Peyer's patch (tissue), 4 donors: Measurements from ENCODE around the gene COL4A1. TPM values are rescaled to one million over a fixed set of nuclear protein-coding genes. Genes with fewer than 3 reads are reported as not detected.

Experiments used
- DNase-seq, 3 donors: peaks; one replicate each; pipeline ENCODE4 v3.0.0-alpha.2; 2017 to 2019
- H3K27ac ChIP-seq, 4 donors: fragments of 200-600 bp; sonication (generic); one replicate each; pipeline ENCODE4 v1.5.1; 2016 to 2019
- H3K27me3 ChIP-seq, 2 donors: fragments of 200-600 bp; sonication (generic); one replicate each; pipeline ENCODE4 v1.5.1; 2019
- H3K36me3 ChIP-seq, 3 donors: fragments of 200-600 bp; sonication (generic); one replicate each; pipeline ENCODE4 v1.5.1; 2016 to 2019
- H3K4me1 ChIP-seq, 4 donors: fragments of 200-600 bp; sonication (generic); one replicate each; pipeline ENCODE4 v1.5.1; 2016 to 2019
- H3K4me3 ChIP-seq, 4 donors: fragments of 200-600 bp; sonication (generic); 1 replicate in 3 of 4; 2 replicates in 1 of 4; pipeline ENCODE4 v1.5.1; 2016 to 2019; ENCODE audit warnings: mild to moderate bottlenecking in 1 of 4
- H3K9me3 ChIP-seq, 4 donors: fragments of 200-600 bp; sonication (generic); one replicate each; pipeline ENCODE4 v1.5.1; 2016 to 2019; ENCODE audit warnings: mild to moderate bottlenecking in 1 of 4
- POLR2A ChIP-seq, 2 donors: fragments of 450-650 bp; IDR thresholded peaks; one replicate each; pipeline ENCODE4 v1.5.1; 2017; ENCODE audit warnings: antibody characterized with exemption in 2 of 2, mild to moderate bottlenecking in 2 of 2, moderate library complexity in 2 of 2
- total RNA-seq, 4 donors: library from RNA; depleted of rRNA; stranded (reverse); fragments of >200 nt; gene quantifications; one replicate each; pipeline ENCODE4 v1.1.0, GENCODE V29; 2016
- TF ChIP-seq, protein P1 (sequence below), 6 experiments: fragments of 450-650 bp in 4 of 6; fragments of 200-600 bp in 2 of 6; sonication (generic) in 1 of 6; IDR thresholded peaks; one replicate each; pipeline ENCODE4 v1.5.1; 2017 to 2019; ENCODE audit warnings: antibody characterized with exemption in 6 of 6, mild to moderate bottlenecking in 3 of 6, moderate library complexity in 1 of 6

COL4A1 gene
- total RNA-seq, 4 donors from 2014 or later = 28.0 to 69.3 (median 36.3) TPM

DNA sequence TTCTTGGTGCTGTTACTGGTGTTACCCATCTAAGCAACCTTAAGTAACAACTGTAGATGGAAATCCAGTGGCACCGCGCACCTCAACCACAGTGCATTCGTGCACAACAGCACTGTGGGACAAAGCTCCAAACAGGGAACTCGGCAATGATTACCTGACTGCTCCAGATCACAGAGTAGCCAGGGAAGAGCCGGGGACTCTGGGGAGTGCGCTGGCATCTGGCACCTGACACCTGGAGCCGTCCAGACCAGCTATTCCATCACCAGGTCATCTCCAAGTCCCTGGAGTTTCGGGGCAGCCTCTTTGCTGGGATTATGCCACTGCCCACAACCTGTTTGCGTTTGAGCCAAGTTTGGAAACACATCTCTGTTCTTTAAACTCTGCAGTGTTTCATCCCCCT, 62.0 kb downstream of the COL4A1 start:
- no peak for DNase-seq
- TF ChIP-seq, protein P1, sequence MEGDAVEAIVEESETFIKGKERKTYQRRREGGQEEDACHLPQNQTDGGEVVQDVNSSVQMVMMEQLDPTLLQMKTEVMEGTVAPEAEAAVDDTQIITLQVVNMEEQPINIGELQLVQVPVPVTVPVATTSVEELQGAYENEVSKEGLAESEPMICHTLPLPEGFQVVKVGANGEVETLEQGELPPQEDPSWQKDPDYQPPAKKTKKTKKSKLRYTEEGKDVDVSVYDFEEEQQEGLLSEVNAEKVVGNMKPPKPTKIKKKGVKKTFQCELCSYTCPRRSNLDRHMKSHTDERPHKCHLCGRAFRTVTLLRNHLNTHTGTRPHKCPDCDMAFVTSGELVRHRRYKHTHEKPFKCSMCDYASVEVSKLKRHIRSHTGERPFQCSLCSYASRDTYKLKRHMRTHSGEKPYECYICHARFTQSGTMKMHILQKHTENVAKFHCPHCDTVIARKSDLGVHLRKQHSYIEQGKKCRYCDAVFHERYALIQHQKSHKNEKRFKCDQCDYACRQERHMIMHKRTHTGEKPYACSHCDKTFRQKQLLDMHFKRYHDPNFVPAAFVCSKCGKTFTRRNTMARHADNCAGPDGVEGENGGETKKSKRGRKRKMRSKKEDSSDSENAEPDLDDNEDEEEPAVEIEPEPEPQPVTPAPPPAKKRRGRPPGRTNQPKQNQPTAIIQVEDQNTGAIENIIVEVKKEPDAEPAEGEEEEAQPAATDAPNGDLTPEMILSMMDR (IDR thresholded peaks at IDR 0.05) = no peak
- TF ChIP-seq POLR2A (IDR thresholded peaks at IDR 0.05) = no peak
- Histone ChIP-seq H3K27ac (peak overlapping the region in 1 of 4 donors; percentile 87), H3K27me3 (no peaks in the 10 kb centered on the region), H3K4me1 (peaks cover 0 to 23% (median 0%) of the 10 kb centered on the region in 4 donors), H3K4me3 (no peak overlapping the region), H3K9me3 (no peaks in the 10 kb centered on the region), H3K36me3 (no peaks in the 10 kb centered on the region)

DNA sequence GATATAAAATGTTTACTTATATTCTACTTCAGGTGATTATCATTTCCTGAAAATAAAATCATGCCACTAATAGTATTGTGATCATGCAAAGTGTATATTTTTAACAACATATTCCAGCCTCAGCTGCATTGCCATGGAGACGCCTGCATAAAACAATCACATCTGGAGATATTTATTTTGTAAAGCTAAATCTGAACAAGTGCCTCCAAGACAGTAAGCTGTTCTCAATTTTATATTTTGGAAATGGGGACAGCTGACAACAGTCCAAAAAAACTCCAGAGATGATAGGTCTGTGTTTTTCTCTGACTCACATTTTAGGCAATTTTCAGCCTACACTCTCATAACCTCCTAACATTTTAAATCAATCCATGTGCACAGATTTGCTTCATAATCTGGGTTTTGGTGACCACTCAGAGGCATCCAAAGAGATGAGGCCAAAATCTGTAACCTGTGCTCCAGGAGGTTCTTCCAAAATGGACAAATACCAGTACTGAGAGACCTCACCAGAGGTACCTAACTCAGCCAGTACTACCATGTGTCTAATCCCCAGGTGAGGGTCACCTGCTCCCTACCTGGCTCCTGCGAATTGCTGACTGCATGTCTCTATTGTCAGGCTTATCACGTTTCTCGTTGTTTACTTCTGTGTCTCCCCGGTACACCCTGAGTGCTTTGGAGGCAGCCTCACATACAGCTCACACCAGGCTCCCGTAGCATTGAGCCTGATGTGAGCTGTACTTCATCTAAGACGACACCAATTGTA, 62.7 kb downstream of the COL4A1 start:
- no peak for DNase-seq
- Histone ChIP-seq H3K36me3 (no peaks in the 10 kb centered on the region), H3K4me3 (no peak overlapping the region), H3K9me3 (no peaks in the 10 kb centered on the region), H3K27me3 (no peaks in the 10 kb centered on the region), H3K4me1 (peaks cover 0 to 23% (median 0%) of the 10 kb centered on the region in 4 donors), H3K27ac (peak overlapping the region in 2 of 4 donors; percentile 37 to 87)
- no peak for TF ChIP-seq POLR2A (IDR thresholded peaks at IDR 0.05)

DNA sequence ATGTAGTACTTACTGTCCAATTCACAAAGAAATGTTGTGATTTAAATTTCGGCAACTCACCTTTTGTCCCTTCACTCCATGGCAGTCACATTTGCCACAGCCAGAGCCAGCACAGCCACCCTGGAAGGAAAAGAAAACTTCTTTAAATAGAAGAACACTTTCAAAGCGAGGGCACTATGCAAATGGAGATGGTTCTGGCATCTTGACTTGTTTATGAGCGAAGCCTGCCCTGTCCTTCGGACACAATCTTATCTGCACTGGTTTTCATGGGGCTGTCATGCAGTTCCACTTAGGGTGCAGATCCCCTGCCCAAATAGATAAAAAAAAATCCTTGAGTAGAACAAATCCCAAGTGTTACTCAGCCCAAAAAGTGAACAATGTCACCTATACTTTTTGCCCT, 64.3 kb downstream of the COL4A1 start:
- no peaks in the 10 kb centered on the region for H3K27me3 ChIP-seq
- H3K27ac ChIP-seq = peak overlapping the region in 1 of 4 donors; percentile 42
- no peak for TF ChIP-seq POLR2A (IDR thresholded peaks at IDR 0.05)
- no peaks in the 10 kb centered on the region for H3K36me3 ChIP-seq
- H3K9me3 ChIP-seq = no peaks in the 10 kb centered on the region
- no peak overlapping the region for H3K4me3 ChIP-seq
- DNase-seq = no peak
- H3K4me1 ChIP-seq = peaks cover 0 to 16% (median 0%) of the 10 kb centered on the region in 4 donors

DNA sequence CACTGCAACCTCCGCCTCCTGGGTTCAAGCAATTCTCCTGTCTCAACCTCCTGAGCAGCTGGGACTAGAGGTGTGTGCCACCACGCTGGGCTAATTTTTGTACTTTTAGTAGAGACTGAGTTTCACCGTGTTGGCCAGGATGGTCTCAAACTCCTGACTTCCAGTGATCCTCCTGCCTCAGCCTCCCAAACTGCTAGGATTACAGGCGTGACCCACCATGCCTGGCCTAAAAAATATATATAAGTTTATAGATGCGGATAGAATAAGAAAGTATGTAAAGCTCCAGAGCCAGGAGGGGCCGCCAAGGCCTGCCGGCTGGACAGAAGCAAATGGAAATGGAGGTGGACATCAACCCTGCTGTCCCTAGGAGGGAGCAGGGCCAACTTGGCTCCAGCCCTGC, 66.0 kb downstream of the COL4A1 start:
- peaks cover 0 to 15% (median 0%) of the 10 kb centered on the region in 4 donors for H3K4me1 ChIP-seq
- H3K27me3 ChIP-seq = no peaks in the 10 kb centered on the region
- DNase-seq = no peak
- no peak for TF ChIP-seq POLR2A (IDR thresholded peaks at IDR 0.05)
- TF ChIP-seq, protein P1 (IDR thresholded peaks at IDR 0.05) = no peak
- H3K27ac ChIP-seq = no peak overlapping the region
- no peaks in the 10 kb centered on the region for H3K9me3 ChIP-seq
- no peaks in the 10 kb centered on the region for H3K36me3 ChIP-seq
- no peak overlapping the region for H3K4me3 ChIP-seq

DNA sequence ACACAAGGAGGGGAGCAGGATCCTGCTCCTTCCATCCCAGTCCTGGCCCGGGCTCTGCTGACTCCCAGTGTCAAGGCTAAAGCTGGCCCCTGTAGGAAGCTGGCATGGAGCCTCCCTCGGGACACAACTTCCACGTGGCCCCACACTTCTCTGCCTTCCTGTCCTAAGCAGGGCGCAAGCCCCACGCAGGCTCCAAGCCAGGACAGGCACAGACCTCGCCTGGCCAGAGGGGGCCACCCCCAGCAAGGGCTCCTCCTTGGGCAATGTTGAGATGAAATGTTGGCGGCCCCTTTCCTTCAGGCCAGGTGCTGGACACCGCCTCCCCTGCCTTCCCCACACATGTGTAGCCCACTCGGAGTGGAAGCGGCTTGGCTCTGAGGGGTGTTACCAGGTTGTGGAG, 66.6 kb downstream of the COL4A1 start:
- Histone ChIP-seq H3K36me3 (no peaks in the 10 kb centered on the region), H3K9me3 (no peaks in the 10 kb centered on the region), H3K4me3 (no peak overlapping the region), H3K27ac (peak overlapping the region in 2 of 4 donors; percentile 5 to 72), H3K4me1 (peaks cover 0 to 15% (median 0%) of the 10 kb centered on the region in 4 donors), H3K27me3 (no peaks in the 10 kb centered on the region)
- DNase-seq = no peak
- no peak for TF ChIP-seq POLR2A (IDR thresholded peaks at IDR 0.05)
- TF ChIP-seq, protein P1 (IDR thresholded peaks at IDR 0.05) = no peak

DNA sequence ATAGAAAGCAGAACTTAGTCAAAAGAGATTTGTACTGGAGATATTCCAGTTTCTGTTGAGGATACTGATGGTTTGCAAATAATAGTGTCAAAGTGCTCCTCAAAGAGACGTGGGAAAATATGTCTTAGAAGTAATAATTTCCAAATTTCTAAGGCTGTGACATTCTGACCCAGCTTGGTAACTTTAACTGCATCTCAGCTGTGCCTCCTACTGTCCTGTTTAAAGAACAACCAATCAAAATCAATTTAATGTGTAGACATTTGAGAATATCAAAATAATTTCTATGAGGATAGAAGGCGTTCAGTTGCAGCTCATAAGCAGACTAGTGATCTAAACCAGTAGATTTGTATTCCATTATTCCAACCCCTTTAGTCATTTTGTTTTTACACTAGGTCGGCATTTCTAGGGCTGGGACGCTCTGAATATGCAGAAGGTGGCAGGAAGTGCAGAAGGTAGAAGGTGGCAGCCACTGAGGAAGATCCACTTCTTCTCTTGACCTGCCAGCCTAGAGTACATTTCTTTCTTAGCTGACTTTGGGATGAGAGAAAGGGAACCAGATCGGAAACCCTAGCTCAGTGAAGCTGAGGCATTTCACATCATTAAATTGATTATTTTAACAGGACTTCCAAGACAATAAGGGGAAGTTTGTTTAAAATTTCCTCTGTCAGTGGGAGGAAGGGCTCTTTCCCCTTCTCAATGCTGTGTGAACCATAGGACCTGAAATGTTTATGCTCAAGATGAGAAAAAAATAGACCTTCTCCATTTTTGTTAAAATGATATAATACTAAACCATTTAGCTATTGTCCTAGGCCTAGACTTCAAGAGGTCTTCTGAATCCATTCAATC, 67.5 kb downstream of the COL4A1 start:
- TF ChIP-seq POLR2A (IDR thresholded peaks at IDR 0.05) = no peak
- TF ChIP-seq, protein P1 (IDR thresholded peaks at IDR 0.05) = no peak
- Histone ChIP-seq H3K36me3 (no peaks in the 10 kb centered on the region), H3K9me3 (no peaks in the 10 kb centered on the region), H3K4me1 (peaks cover 0 to 15% (median 0%) of the 10 kb centered on the region in 4 donors), H3K27me3 (no peaks in the 10 kb centered on the region), H3K27ac (peak overlapping the region in 2 of 4 donors; percentile 0 to 72), H3K4me3 (no peak overlapping the region)
- DNase-seq = no peak
